HG03469 (cell line): Measurements from ENCODE around the gene NFAT5.
"Not testable (repeated sequence)": the region's sequence is repeated elsewhere in the genome, so short reads cannot be mapped to it uniquely, and the experiment has no call there.

Source experiments
- ATAC-seq: cut with Tn5 transposase; IDR thresholded peaks from one replicate; pipeline ENCODE4 v1.9.1; 2021; ENCODE audit warnings: mild to moderate bottlenecking, moderate library complexity, moderate number of reproducible peaks; ENCODE audit not compliant: unreplicated experiment

Gene NFAT5

DNA sequence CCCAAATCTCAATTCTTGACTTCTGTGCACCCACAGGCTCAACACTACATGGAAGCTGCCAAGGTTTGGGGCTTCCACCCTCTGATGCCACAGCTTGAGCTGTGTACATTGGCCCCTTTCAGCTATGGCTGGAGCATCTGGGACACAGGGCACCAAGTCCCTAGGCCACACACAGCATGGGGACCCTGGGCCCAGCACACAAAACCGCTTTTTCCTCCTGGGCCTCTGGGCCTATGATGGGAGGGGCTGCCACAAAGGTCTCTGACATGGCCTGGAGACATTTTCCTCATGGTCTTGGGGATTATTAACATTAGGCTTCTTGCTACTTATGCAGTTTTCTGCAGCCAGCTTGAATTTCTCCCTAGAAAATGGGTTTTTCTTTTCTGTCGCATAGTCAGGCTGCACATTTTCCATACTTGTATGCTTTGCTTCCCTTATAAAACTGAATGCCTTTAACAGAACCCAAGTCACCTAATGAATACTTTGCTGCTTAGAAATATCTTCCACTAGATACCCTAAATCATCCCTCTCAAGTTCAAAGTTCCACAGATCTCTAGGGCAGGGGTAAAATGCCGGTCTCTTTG is 70.9 kb downstream of the NFAT5 start:
- not testable (repeated sequence) for ATAC-seq

DNA sequence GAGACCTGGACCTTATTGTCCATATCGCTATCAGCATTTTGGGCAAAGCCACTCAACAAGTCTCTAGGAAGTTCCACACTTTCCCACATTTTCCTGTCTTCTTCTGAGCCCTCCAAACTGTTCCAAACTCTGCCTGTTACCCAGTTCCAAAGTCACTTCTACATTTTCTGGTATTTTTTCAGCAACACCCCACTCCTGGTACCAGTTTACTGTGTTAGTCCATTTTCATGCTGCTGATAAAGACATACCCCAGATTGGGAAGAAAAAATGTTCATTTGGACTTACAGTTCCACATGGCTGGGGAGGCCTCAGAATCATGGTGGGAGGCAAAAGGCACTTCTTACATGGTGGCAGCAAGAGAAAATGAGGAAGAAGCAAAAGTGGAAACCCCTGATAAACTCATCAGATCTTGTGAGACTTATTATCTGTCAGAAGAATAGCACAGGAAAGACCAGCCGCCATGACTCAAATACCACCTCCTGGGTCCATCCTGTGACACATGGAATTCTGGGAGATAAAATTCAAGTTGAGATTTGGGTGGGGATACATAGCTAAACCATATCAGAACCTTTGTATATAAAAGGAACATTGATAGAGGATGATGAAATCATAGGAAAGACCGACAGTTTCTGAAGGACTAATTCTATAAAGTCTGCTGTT is 71.6 kb downstream of the NFAT5 start:
- ATAC-seq: not testable (repeated sequence)

DNA sequence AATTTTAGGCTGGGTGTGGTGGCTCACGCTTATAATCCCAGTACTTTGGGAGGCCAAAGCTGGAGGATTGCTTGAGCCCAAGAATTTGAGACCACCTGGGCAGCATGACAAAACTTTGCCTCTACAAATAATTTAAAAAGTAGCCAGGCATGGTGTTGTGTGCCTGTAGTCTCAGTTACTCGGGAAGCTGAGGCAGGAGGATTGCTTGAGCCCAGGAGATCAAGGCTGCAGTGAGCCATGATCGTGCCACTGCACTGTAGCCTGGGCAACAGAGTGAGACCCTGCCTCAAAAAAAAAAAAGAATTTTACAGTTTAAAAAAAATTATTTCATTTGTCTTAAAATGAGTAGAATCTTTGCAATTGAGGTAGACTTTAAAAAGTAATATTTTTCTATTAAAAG is 78.2 kb downstream of the NFAT5 start:
- ATAC-seq: not testable (repeated sequence)

DNA sequence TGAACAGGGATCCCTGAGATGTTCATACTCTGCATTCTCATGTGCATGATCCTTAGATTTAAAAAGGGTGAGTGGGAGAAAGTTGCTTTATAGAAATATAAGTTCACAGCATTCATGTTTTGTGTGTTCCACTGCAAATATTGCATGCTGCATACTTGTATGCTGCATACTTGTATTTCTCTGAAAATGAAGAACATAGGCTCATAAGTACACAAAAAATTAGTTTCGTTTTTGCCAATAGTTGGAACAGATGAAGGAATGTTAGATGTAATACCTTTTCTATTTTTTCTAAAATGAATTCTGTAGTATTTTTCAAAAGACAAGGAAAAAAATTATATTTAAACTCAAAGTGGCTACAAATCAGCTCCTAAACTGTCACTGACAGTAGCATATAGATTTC is 79.0 kb downstream of the NFAT5 start:
- ATAC-seq: no peak

DNA sequence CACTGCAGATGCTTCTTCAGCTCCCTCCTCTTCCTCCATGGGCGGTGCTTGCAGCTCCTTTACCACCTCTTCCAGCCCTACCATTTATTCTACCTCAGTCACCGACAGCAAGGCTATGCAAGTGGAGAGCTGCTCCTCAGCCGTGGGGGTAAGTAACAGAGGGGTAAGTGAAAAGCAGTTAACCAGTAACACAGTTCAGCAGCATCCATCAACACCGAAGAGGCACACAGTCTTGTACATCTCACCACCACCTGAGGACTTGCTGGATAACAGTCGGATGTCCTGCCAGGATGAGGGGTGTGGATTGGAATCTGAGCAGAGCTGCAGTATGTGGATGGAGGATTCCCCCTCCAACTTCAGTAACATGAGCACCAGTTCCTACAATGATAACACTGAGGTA is 81.3 kb downstream of the NFAT5 start:
- no peak for ATAC-seq

DNA sequence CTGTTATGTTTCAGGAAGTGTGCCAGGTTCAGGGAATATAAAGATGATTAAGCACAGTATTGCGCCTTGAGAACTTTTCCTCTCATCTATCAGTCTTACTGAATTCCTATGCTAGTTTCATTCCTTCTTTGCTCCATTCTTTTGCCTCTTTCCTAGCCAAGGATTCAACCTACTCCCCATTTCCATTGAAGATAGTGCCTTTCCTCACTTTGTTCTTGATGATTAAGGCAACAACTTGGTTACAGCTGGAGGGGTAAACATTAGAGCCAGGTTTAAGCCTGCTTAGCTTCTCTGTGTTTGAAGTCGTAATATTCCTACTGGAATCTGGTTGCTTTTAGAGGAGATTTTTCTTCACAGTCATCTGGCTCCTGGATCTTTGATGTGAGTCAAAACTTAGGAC is 85.5 kb downstream of the NFAT5 start:
- ATAC-seq: no peak

DNA sequence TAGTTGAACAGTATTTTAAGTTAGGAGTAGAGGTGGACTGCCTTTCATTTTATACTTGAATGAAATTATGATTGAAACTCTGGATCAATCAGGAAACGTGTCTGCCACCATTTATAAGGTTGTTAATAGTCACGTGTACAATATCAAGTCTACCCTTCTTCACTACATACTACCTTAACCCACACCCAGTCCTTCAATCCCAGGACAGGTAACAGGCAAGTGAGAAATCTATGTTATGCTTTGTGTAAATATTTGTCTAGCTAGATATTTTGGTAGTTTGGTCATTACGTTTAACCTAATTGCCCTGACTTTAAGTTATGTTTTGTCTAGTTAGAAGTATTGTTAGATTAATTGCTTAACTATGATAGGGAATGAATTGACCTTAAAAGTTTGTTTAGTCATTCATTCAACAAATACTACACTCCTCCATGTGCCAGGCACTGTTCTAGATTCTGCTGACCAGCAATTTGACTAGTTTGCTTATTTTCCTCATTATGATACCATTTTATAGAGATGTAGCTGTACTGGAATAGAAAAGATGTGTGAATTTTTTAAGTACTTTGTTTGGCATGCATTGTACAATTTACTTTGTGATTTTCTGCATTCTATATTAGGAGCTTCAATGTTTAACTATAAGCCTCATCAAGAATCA is 88.6 kb downstream of the NFAT5 start:
- no peak for ATAC-seq

DNA sequence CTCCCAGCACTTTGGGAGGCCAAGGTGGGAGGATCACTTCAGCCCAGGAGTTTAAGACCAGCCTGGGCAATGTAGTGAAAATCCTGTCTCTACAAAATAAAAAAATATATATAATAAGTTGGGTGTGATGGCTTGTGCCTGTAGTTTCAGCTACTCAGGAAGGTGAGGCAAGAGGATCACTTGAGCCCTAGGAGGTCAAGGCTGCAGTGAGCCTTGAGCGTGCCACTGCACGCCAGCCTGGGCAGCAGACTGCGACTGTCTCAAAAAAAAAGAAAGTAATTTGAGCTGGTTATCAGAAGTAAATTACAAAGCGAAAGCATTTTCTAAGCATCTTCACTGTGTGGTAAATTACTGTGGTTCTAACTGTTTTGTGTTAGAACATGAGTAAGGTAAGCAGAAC is 94.4 kb downstream of the NFAT5 start:
- ATAC-seq: no peak

DNA sequence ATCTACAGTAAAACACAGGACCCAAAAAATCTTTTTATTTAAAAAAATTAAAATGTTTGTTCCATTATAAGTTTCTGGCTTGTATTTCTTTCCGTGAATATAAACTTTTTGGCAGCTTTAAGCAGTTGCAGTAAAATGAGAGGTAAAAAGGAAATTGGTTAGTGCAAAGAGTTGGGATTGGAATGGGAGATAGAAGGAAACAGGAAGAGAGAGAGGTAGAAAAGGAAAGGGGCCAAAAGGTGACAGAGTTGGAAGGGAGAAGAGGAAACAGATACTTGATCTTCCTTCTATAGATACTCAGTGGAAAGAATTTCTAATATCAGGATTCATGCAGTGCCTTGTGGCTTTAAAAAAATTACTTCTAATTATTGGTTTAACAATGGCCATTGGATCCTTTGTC is 97.1 kb downstream of the NFAT5 start:
- no peak for ATAC-seq

DNA sequence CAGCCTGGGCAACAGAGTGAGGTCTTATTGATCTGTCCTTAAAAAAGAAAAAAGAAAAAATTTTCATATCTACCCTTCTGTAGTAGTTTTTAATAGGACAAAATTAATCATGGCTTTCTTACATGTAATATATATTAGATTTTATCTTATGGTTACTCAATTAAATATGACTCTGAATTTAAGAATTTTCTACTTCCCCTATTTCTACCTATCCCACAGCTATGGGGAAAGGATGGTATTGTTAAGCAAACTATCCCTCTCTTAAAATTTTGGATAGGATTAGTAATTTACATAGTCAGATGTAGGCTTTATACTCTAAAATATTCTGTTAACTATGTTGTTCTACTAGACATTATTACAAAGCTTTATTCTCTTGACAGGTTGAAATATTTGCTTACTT is 98.1 kb downstream of the NFAT5 start:
- no peak for ATAC-seq

DNA sequence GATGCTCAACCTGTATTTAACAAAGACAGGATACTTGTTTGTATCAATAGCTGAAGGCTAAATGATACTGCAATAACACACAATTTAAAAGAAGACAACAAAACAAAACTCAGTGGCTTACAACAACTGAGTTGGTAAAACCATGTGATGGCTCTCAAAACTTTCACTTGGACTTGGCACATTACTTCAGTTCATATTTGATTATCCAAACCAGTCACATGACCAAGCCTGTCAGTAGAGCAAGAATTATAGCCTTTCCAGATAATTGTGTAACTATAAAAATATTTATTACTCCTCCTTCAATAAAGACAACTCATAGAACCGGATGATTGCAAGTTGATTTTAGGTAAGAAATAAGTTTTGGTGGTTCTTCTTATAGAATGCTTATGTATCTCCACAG is 103.8 kb downstream of the NFAT5 start:
- no peak for ATAC-seq

DNA sequence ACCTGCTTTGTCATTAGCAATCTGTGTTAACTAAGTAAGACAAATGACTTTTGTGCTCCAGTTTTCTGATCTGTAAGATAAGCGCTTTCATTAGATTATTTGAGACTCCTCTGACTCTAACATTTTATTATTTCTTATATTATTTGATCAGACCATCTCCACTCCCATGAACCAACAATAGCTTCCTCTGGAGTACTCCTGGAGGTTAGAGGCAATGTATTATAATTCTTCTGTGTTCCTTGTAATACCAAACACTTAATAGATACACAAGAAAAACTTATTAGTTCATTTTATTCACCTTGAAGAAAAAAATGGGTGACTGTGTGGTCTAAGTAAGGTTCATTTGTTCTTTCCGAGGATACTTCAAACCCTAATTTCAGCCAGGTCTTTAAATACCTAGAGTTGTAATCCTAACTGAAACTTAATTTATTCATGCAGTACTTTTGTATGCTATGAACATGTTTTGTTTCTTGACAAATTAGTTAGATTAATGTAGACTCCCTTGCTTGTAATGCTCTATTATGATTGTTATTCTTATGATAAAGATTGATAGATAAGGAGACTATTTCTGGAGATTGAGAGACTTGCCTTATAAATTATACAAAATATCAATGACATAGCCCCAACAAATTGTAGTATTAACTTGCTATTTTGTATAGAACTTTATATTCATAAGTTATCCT is 106.7 kb downstream of the NFAT5 start:
- no peak for ATAC-seq

DNA sequence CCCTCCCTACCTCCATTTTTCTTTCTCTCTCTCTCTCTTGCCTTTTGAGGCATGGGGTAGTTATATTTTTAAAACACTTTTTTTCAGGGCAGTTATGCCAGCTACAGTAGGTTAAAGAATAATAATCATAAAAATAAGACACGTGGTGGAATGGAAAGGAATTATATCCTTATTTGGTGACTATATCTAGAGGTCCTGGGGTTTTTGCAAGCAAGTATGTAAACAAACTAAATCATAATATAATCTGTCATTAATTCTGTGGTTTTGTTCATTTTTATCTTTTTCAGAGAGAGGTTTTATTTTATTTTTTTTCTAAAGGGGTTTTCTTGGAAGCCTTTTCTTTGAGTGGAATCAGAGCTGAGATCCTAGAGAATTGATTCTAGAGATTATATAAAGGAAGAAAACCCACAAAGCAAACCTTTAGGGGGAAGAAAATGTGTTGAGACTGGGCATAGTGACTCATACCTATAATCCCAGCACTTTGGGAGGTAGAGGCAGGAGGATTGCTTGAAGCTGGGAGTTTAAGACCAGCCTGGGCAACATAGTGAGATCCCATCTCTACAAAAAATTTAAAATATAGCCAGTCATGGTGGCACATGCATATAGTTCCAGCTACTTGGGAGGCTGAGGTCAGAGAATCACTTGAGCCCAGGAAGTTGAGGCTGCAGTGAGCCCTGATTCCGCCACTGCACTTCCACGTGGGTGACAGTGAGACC is 107.4 kb downstream of the NFAT5 start:
- ATAC-seq: no peak

DNA sequence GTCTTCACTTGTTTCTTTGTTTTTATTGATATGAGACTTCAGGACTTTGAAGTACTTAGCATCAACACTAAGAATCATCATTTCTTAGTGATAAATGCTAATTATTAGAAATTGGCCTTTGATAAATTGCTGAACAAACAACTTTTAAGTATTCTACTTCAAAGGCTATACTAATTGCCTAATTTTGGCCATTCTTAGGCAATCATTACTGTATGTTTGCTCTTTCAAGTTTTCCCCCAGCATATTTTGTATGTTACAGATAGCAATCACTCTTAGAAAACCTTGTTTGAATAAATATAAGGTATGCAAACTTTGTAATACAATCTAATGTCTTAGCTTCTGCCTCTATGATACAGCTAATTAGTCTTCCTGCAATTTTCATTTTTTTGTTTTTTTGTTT is 114.6 kb downstream of the NFAT5 start:
- no peak for ATAC-seq

DNA sequence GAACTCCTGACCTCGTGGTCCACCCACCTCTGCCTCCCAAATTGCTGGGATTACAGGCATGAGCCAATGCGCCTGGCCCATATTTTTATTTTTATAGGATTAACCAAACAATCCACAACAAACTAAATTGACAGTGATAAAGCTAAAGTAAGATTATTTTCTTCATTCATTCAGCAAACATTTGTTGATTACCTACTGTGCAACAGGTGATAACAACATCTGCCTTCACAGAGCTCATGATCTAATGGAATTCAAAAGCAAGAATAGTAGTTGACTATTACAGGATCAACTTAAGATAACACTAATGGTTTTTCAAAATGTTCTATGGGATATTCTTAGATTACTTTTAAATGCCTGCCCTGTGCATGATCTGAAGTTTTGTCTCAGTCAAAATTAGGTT is 122.8 kb downstream of the NFAT5 start:
- ATAC-seq: no peak

DNA sequence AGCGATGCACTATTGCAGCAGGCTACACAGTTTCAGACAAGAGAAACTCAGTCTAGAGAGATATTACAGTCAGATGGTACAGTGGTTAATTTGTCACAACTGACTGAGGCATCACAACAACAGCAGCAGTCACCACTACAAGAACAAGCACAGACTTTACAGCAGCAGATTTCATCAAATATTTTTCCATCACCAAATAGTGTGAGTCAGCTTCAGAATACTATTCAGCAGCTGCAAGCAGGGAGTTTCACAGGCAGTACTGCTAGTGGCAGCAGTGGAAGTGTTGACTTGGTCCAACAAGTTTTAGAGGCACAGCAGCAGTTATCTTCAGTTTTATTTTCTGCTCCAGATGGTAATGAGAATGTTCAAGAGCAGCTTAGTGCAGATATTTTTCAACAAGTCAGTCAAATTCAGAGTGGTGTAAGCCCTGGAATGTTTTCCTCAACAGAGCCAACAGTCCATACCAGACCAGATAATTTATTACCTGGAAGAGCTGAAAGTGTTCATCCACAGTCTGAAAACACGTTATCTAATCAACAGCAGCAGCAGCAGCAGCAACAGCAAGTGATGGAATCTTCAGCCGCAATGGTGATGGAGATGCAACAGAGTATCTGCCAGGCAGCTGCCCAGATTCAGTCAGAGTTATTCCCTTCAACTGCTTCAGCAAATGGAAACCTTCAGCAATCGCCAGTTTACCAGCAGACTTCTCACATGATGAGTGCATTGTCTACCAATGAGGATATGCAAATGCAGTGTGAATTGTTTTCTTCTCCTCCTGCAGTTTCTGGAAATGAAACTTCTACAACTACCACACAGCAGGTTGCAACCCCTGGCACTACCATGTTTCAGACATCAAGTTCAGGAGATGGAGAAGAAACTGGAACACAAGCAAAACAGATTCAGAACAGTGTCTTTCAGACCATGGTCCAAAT is 126.5 kb downstream of the NFAT5 start:
- ATAC-seq: no peak

DNA sequence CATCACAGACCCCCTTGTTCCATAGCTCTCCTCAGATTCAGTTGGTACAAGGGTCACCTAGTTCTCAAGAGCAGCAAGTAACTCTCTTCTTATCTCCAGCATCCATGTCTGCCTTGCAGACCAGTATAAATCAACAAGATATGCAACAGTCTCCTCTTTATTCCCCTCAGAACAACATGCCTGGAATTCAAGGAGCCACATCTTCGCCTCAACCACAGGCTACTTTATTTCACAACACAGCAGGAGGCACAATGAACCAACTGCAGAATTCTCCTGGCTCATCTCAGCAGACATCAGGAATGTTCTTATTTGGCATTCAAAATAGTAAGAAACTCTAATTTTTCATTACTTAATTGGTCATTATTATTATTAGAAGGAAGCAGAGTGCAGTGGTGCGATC is 128.2 kb downstream of the NFAT5 start:
- ATAC-seq: no peak

DNA sequence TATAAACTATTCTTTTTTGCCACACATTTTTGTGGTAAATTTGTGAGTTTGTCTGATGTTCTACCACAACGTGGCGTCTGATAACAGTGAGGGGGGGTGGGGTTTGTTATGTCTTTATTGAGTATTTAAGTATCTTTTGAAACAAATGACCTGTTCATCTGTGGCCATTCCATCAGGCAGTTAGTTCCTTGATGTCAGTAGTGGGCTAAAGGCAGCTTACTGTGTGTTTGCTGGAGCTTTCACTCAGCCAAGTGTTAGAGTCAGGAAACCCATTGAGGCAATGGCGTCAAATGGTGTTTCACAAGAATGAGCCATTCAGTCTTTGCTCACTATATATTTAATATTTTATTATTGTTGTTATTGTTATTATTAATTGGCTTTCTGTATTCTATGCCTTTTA is 132.6 kb downstream of the NFAT5 start:
- ATAC-seq: no peak

DNA sequence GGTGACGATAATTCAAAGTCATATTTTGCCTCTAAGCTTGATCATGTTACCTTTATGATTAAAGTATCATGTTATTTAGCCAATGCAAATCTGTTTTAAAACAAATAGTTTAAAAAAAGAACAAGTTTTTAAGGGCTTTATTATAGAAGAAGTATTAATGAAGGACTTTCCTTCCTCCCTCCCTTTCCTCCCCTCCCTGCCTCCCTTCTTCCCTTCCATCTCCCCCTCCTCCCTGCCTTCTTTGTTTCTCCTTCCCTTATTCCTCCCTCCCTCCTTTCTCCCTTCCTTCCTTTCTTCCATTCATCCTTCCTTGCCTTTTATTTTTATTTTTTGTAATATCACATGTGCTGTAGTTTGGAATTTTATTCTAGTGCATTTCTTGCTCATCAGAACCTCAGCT is 134.1 kb downstream of the NFAT5 start:
- ATAC-seq: no peak

DNA sequence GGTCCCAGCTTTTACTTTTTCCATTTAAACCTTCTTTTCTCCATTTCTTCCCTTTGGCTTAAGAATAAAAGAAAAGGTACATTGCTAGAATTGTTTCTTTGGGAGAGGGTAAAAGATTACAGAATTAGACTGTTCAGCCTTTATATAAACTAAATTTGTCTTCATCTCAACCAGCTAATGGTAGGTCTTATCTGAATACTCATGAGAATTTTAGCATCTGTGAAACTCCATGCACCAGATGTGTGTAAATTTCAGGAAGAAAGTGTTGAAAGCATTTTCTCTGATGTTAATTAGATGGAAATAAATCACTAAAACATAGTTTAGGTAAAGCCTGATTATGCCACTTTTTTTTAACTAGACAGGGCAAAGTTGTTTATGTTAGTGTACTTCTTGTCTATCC is 135.7 kb downstream of the NFAT5 start:
- ATAC-seq: no peak
